Progenitor cell of endocrine pancreas (in vitro differentiated cells): Measurements from ENCODE around the gene AMER2. TPM values are rescaled to one million over a fixed set of nuclear protein-coding genes. Genes with fewer than 3 reads are reported as not detected.
A peak's percentile ranks its signal among the peaks of the same experiment; 100 is the strongest.

Experiments used
- DNase-seq: peaks from one replicate; pipeline ENCODE4 v3.0.0; 2021; ENCODE audit warnings: low spot score; ENCODE audit not compliant: unreplicated experiment
- H3K27ac Mint-ChIP-seq: 2 replicates; pipeline ENCODE4 v1.8.0; 2021; ENCODE audit warnings: mild to moderate bottlenecking, moderate library complexity, mixed read lengths
- H3K27me3 Mint-ChIP-seq: 2 replicates; pipeline ENCODE4 v1.8.0; 2021; ENCODE audit warnings: mixed read lengths
- H3K36me3 Mint-ChIP-seq: 2 replicates; pipeline ENCODE4 v1.8.0; 2022; ENCODE audit warnings: mixed read lengths; ENCODE audit not compliant: insufficient read depth
- H3K4me1 Mint-ChIP-seq: 2 replicates; pipeline ENCODE4 v1.8.0; 2021; ENCODE audit warnings: low read depth, mixed read lengths
- H3K4me3 Mint-ChIP-seq: 2 replicates; pipeline ENCODE4 v1.8.0; 2021; ENCODE audit warnings: low read depth, mild to moderate bottlenecking, moderate library complexity, mixed read lengths
- H3K9me3 Mint-ChIP-seq: 2 replicates; pipeline ENCODE4 v1.8.0; 2021; ENCODE audit warnings: low read depth, mixed read lengths
- long read RNA-seq: library from polyadenylated mRNA; unstranded; transcript quantifications from one replicate; pipeline ENCODE4 v2.0.0, GENCODE V29; 2020
- total RNA-seq: library from RNA; stranded (reverse); gene quantifications from 2 replicates; pipeline ENCODE4 v1.2.1, GENCODE V29; 2021
- TF ChIP-seq, protein P1 (sequence below): fragments of 200-600 bp; sonication (generic); IDR thresholded peaks from one replicate; pipeline ENCODE4 v1.5.0; 2021; ENCODE audit warnings: antibody characterized with exemption, mild to moderate bottlenecking; ENCODE audit not compliant: unreplicated experiment

Gene AMER2
- 0.05 and 0.07 TPM in 2 replicates for total RNA-seq
- long read RNA-seq = 0 reads

- H3K36me3 Mint-ChIP-seq = no peaks in the 10 kb centered on the region
- TF ChIP-seq, protein P1, sequence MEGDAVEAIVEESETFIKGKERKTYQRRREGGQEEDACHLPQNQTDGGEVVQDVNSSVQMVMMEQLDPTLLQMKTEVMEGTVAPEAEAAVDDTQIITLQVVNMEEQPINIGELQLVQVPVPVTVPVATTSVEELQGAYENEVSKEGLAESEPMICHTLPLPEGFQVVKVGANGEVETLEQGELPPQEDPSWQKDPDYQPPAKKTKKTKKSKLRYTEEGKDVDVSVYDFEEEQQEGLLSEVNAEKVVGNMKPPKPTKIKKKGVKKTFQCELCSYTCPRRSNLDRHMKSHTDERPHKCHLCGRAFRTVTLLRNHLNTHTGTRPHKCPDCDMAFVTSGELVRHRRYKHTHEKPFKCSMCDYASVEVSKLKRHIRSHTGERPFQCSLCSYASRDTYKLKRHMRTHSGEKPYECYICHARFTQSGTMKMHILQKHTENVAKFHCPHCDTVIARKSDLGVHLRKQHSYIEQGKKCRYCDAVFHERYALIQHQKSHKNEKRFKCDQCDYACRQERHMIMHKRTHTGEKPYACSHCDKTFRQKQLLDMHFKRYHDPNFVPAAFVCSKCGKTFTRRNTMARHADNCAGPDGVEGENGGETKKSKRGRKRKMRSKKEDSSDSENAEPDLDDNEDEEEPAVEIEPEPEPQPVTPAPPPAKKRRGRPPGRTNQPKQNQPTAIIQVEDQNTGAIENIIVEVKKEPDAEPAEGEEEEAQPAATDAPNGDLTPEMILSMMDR = no peak
- no peaks in the 10 kb centered on the region for H3K9me3 Mint-ChIP-seq
- H3K27ac Mint-ChIP-seq = peak within 1 kb of the TSS; percentile 63
- H3K4me3 Mint-ChIP-seq = peak within 1 kb of the TSS; percentile 68
- peaks cover 5% of the 10 kb centered on the region for H3K4me1 Mint-ChIP-seq
- peak; percentile 34 for DNase-seq
- H3K27me3 Mint-ChIP-seq = peaks cover 84% of the 10 kb centered on the region
Observed at GRCh38 chr13:25171517-25172302, at the start of gene AMER2. Gene AMER2 (minus strand): TSS chr13:25172288. CDS start chr13:25171619, 669 bp downstream.

GRCh38 chr13:25218019-25218418 lies 45.9 kb upstream of the AMER2 start:
- TF ChIP-seq, protein P1 = no peak
- no peaks in the 10 kb centered on the region for H3K9me3 Mint-ChIP-seq
- DNase-seq = no peak
- peaks cover 8% of the 10 kb centered on the region for H3K27me3 Mint-ChIP-seq
- no peaks in the 10 kb centered on the region for H3K4me1 Mint-ChIP-seq
- H3K4me3 Mint-ChIP-seq = no peak overlapping the region
- H3K27ac Mint-ChIP-seq = no peak overlapping the region
- H3K36me3 Mint-ChIP-seq = no peaks in the 10 kb centered on the region

DNA sequence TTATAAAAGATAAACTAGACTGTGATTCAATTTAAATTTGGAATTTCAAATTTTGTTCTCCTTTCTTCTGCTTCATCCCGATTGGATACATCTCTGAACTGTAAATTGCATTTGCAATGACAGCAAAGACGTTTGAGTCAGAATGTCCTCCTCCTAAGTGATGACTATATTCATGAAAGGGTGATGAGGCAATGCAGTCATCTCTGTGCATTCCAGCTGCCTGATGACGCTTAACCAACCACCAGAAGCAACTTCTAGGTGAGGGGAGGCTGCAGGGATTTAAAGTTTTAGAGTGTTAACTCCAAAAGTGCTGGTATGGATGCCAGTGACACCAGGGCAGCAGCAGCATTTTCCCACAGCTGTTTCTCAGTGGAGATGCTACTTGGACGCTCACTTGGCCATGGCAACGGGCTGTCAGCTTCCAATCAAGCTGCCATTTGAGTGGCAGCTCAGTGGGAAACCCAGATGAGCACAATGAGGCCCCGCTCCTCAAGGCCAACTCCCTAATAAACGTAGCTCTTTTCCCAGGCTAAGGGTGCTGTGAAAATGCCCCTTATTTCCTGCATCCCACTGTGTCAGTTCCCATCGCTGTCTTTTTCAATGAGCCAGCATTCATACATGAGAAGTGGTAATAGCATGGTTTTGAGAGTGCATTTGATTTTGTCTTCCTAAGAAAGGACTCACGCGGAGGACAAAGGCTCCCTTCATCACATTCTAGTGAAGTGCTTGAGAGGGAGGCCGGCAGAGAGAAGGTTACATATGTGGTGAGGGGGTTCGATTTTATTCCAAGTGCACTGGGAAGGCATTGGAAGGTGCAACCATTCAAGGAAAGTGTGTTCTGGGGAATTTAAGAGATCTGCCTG lies 45.2 kb upstream of the AMER2 start:
- no peak overlapping the region for H3K4me3 Mint-ChIP-seq
- H3K36me3 Mint-ChIP-seq = no peaks in the 10 kb centered on the region
- H3K27ac Mint-ChIP-seq = no peak overlapping the region
- H3K27me3 Mint-ChIP-seq = peaks cover 5% of the 10 kb centered on the region
- H3K4me1 Mint-ChIP-seq = no peaks in the 10 kb centered on the region
- TF ChIP-seq, protein P1 = no peak
- DNase-seq = no peak
- no peaks in the 10 kb centered on the region for H3K9me3 Mint-ChIP-seq

GRCh38 chr13:25215253-25215575 lies 43.1 kb upstream of the AMER2 start:
- peaks cover 4% of the 10 kb centered on the region for H3K4me1 Mint-ChIP-seq
- DNase-seq = no peak
- H3K36me3 Mint-ChIP-seq = no peaks in the 10 kb centered on the region
- TF ChIP-seq, protein P1 = no peak
- H3K4me3 Mint-ChIP-seq = no peak overlapping the region
- H3K27me3 Mint-ChIP-seq = peaks cover 7% of the 10 kb centered on the region
- H3K9me3 Mint-ChIP-seq = no peaks in the 10 kb centered on the region
- H3K27ac Mint-ChIP-seq = no peak overlapping the region

DNA sequence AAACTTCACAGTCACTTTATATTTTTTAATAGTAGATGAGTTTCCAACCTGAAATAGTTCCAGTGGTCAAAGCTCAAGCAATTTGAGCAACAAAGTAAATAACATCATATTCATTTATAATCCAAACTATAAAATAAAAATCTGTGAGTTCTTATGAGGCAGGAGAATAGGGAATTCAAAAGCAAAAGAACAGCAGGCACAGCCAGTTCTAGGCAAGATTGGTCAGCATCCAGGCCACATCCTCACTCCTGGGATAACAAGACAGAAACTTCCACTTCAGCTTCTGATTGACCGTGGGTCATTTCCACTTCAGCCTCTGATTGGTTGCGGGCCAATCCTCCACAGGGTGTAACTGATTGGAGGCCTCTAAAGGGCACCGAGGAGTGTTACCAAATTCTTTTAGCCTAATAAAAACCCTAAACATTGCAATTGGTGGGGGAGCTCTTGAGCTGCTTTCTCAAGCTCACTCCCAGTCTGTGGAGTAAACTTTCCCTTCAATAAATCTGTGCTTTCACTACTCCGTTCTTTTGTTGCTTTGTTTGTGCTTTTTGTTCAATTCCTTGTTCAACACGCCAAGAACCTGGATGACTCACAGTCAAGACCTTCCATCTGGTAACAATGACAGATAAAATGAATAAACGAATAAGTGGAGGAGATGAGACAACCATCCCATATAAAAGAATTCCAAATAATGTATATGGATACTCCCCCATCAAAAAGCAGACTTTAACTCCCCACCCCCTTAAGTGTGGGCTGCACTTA lies 42.6 kb upstream of the AMER2 start:
- no peak overlapping the region for H3K4me3 Mint-ChIP-seq
- TF ChIP-seq, protein P1 = no peak
- H3K4me1 Mint-ChIP-seq = peaks cover 4% of the 10 kb centered on the region
- DNase-seq = no peak
- peaks cover 7% of the 10 kb centered on the region for H3K27me3 Mint-ChIP-seq
- H3K9me3 Mint-ChIP-seq = no peaks in the 10 kb centered on the region
- no peaks in the 10 kb centered on the region for H3K36me3 Mint-ChIP-seq
- no peak overlapping the region for H3K27ac Mint-ChIP-seq
